HepG2 (cell line): ENCODE measurements around the gene CA6. TPM values are rescaled to one million over a fixed set of nuclear protein-coding genes. Genes with fewer than 3 reads are reported as not detected.

Experiments used
- ATAC-seq: fragments of 200-7000 bp; cut with Tn5 transposase; 3 replicates; pipeline ENCODE4 v1.9.1; 2020; ENCODE audit warnings: mild to moderate bottlenecking, moderate library complexity
- BruUV-seq: library from RNA; stranded (reverse); fragments of 400-500 nt; replicated peaks from 2 replicates; lab custom pipeline; 2021; lab: Mats Ljungman, UMichigan
- CTCF ChIA-PET: fragments of 300-600 bp; formaldehyde crosslinking; extraction: SDS; loops from one replicate; lab custom pipeline; 2021; ENCODE audit warnings: low total read pairs, inconsistent platforms, low intra/inter-chr PET ratio; lab: Yijun Ruan, JAX
- POLR2A ChIA-PET: fragments of 350-600 bp; sonication (Branson Sonifier 250); formaldehyde crosslinking; loops from one replicate; lab custom pipeline; 2020; ENCODE audit warnings: antibody characterized with exemption, inconsistent platforms; lab: Yijun Ruan, JAX
- DNase-seq: peaks from one replicate; pipeline ENCODE4 v3.0.0-alpha.2; 2015; ENCODE audit warnings: low spot score
- FAIRE-seq: peaks from 3 replicates; lab custom pipeline; 2011; peaks lifted over from hg19 to GRCh38; lab: Jason Lieb, UNC
- H2AFZ ChIP-seq: one replicate; pipeline ENCODE4 v1.6.1; 2011; ENCODE audit warnings: low read length, inconsistent platforms
- H3K27ac ChIP-seq: fragments of 300-600 bp; 3 replicates; pipeline ENCODE4 v1.8.0; 2011; ENCODE audit warnings: mixed run types, mild to moderate bottlenecking, mixed read lengths, low read length, inconsistent platforms; ENCODE audit not compliant: insufficient read depth; ENCODE audit errors: extremely low read length
- H3K27me3 ChIP-seq, 2 experiments: fragments of 200-600 bp in 1 of 2; 2 replicates in 1 of 2; 3 replicates in 1 of 2; pipeline versions ENCODE4 v1.6.0 to v1.8.0; 2011; ENCODE audit warnings: low read length in 2 of 2, mild to moderate bottlenecking in 2 of 2, moderate library complexity in 2 of 2, inconsistent platforms in 1 of 2; ENCODE audit not compliant: insufficient read depth in 2 of 2, control insufficient read depth in 1 of 2
- H3K36me3 ChIP-seq, 2 experiments: fragments of 200-600 bp in 1 of 2; replicated peaks in 1 of 2; 2 replicates in 1 of 2; 3 replicates in 1 of 2; pipeline versions ENCODE4 v1.5.1 to v1.8.0; 2011; ENCODE audit warnings: low read length in 2 of 2, inconsistent platforms in 1 of 2; ENCODE audit not compliant: insufficient read depth in 2 of 2, control insufficient read depth in 1 of 2
- H3K4me1 ChIP-seq: 2 replicates; pipeline ENCODE4 v1.5.1; 2012; ENCODE audit warnings: low read length, inconsistent platforms; ENCODE audit not compliant: insufficient read depth
- H3K4me2 ChIP-seq: 2 replicates; pipeline ENCODE4 v1.6.0; 2011; ENCODE audit warnings: low read depth, low read length, inconsistent platforms
- H3K4me3 ChIP-seq, 3 experiments: fragments of 200-600 bp in 1 of 3; sonication (generic), shearing (Covaris generic) in 1 of 3; replicated peaks in 1 of 3; 2 replicates each; pipeline ENCODE4 v1.5.1; 2011 to 2016; ENCODE audit warnings: low read length in 3 of 3, inconsistent platforms in 2 of 3, low read depth in 2 of 3, mild to moderate bottlenecking in 2 of 3, control low read depth in 1 of 3, mixed read lengths in 1 of 3; ENCODE audit not compliant: insufficient read depth in 1 of 3
- H3K79me2 ChIP-seq: one replicate; pipeline ENCODE4 v1.6.1; 2011; ENCODE audit warnings: low read length, inconsistent platforms; ENCODE audit not compliant: insufficient read depth
- H3K9ac ChIP-seq: 2 replicates; pipeline ENCODE4 v1.6.0; 2011; ENCODE audit warnings: mild to moderate bottlenecking, low read depth, low read length, inconsistent platforms; ENCODE audit not compliant: insufficient read depth
- H3K9me3 ChIP-seq: 2 replicates; pipeline ENCODE4 v1.5.1; 2012; ENCODE audit warnings: mild to moderate bottlenecking, low read length
- H4K20me1 ChIP-seq: 2 replicates; pipeline ENCODE4 v1.6.0; 2011; ENCODE audit warnings: inconsistent platforms, mild to moderate bottlenecking, low read length, moderate library complexity; ENCODE audit not compliant: insufficient read depth
- FLYWCH1 ChIP-seq: sonication (generic); formaldehyde crosslinking; IDR thresholded peaks from 2 replicates; pipeline ENCODE4 v1.8.1; 2023; ENCODE audit warnings: mild to moderate bottlenecking, missing genetic modification reagents
- FOXA1 ChIP-seq, 2 experiments: fragments of 450-650 bp in 1 of 2; sonication (generic) in 1 of 2; formaldehyde crosslinking in 1 of 2; IDR thresholded peaks; 2 replicates each; pipeline versions ENCODE4 v1.4.0 to v1.6.1; 2016 to 2020; ENCODE audit warnings: missing genetic modification reagents in 1 of 2
- PCBP2 ChIP-seq: fragments of 200-400 bp; formaldehyde crosslinking; optimal IDR thresholded peaks from 2 replicates; pipeline ENCODE3; 2018; ENCODE audit warnings: low read length, low read depth; ENCODE audit not compliant: poor library complexity, severe bottlenecking
- PRMT3 ChIP-seq: sonication (generic); formaldehyde crosslinking; IDR thresholded peaks from 2 replicates; pipeline ENCODE4 v1.8.1; 2022; ENCODE audit warnings: low read depth, mild to moderate bottlenecking, moderate library complexity, missing genetic modification reagents, borderline replicate concordance
- PRPF4 ChIP-seq: fragments of 200-400 bp; formaldehyde crosslinking; IDR thresholded peaks from 2 replicates; pipeline ENCODE4 v1.6.1; 2016; ENCODE audit warnings: low read length, low read depth; ENCODE audit not compliant: poor library complexity, severe bottlenecking
- RAD51 ChIP-seq: fragments of 450-650 bp; IDR thresholded peaks from 2 replicates; pipeline ENCODE4 v1.6.1; 2016; ENCODE audit warnings: borderline replicate concordance
- RNF2 ChIP-seq: fragments of 450-650 bp; conservative IDR thresholded peaks from 2 replicates; pipeline ENCODE4 v1.6.1; 2016; ENCODE audit warnings: low read depth
- SMAD1 ChIP-seq: sonication (generic); formaldehyde crosslinking; IDR thresholded peaks from 2 replicates; pipeline ENCODE4 v1.4.0; 2020; ENCODE audit warnings: missing genetic modification reagents, low read depth, mild to moderate bottlenecking, borderline replicate concordance
- TARDBP ChIP-seq: sonication (generic); formaldehyde crosslinking; IDR thresholded peaks from 2 replicates; pipeline ENCODE4 v1.8.0; 2022; ENCODE audit warnings: mild to moderate bottlenecking, missing genetic modification reagents
- ZFP36L1 ChIP-seq: sonication (generic); formaldehyde crosslinking; IDR thresholded peaks from 2 replicates; pipeline ENCODE4 v1.8.0; 2022; ENCODE audit warnings: mild to moderate bottlenecking, missing genetic modification reagents, moderate library complexity
- ZFP90 ChIP-seq: sonication (generic); formaldehyde crosslinking; IDR thresholded peaks from 2 replicates; pipeline ENCODE4 v1.8.0; 2022; ENCODE audit warnings: missing genetic modification reagents, mild to moderate bottlenecking, inconsistent platforms, borderline replicate concordance
- ZNF556 ChIP-seq: sonication (generic); formaldehyde crosslinking; IDR thresholded peaks from 2 replicates; pipeline ENCODE4 v1.4.0; 2020; ENCODE audit warnings: mild to moderate bottlenecking, missing genetic modification reagents, borderline replicate concordance
- ZNF615 ChIP-seq: sonication (generic); formaldehyde crosslinking; IDR thresholded peaks from 2 replicates; pipeline ENCODE4 v1.5.0; 2020; ENCODE audit warnings: mild to moderate bottlenecking, missing genetic modification reagents, borderline replicate concordance
- WGBS: methylation state at CpG from one replicate; pipeline ENCODE4 v1.1.6; 2017; ENCODE audit warnings: low lambda C conversion rate; 5-methylcytosine and 5-hydroxymethylcytosine counted together
- in situ Hi-C: cut with HindIII; loops from 2 replicates; pipeline ENCODE4 v1.10.0; 2017; ENCODE audit warnings: low pct_unique_long_range_greater_than_20kb; ENCODE audit not compliant: extremely low pct_ligation_motif_present
- intact Hi-C: fragments of 100-400 bp; cut with micrococcal nuclease; formaldehyde crosslinking; loops from one replicate; pipeline ENCODE4 v1.10.0; 2022; ENCODE audit not compliant: unreplicated experiment
- polyA plus RNA-seq, 8 experiments: library from polyadenylated mRNA; depleted of rRNA in 3 of 8; stranded (reverse) in 7 of 8; unstranded in 1 of 8; fragments of >200 nt; fragmentation: Illumina TruSeq in 4 of 8; extraction: Trizol in 4 of 8; gene quantifications; 2 replicates each; pipeline versions ENCODE4 v1.2.1 to v1.2.3, GENCODE V29; 2011 to 2016; ENCODE audit warnings: low read depth in 4 of 8, missing spikeins in 1 of 8, mixed read lengths in 1 of 8; ENCODE audit not compliant: insufficient read depth in 1 of 8
- total RNA-seq, 5 experiments: library from RNA; depleted of rRNA; stranded (reverse); fragments of >200 nt; fragmentation: Illumina TruSeq; extraction: Trizol; gene quantifications; 2 replicates each; pipeline ENCODE4 v1.2.3, GENCODE V29; 2016; ENCODE audit warnings: low read depth in 1 of 5
- TF ChIP-seq, protein P1 (sequence below): sonication (generic); formaldehyde crosslinking; IDR thresholded peaks from 2 replicates; pipeline ENCODE4 v1.4.0; 2020; ENCODE audit warnings: missing genetic modification reagents
- TF ChIP-seq, protein P2 (sequence below): sonication (generic); formaldehyde crosslinking; IDR thresholded peaks from 2 replicates; pipeline ENCODE4 v1.5.1; 2020; ENCODE audit warnings: mild to moderate bottlenecking, missing genetic modification reagents

CA6 gene
- total and polyA plus RNA-seq, 2 of the 13 experiments (the other 11 are each of a cell fraction or from before 2014, with no cell fraction given), result not detected

DNA sequence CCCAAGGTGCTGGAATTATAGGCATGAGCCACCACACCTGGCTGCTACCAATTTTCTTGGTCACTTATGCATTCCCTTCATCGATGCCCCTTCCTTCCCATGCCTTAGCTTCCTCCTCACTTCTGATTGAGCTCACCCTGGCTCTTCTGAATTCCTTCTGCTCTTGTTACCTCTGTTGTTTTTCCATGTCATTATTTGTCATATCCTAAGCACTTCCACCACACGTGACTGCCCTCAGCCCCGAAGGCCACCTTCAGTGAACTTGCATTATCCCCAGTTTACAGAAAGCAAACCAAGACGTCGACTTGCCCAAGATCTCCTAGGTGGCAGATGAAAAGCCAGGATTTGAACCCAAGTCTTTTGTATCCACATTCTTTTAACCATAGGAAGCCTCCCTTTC lies 30.7 kb downstream of the CA6 start:
- ATAC-seq (no peak), FAIRE-seq (no peak)

More for the DNA sequence above, 30.7 kb downstream of the CA6 start:
- WGBS, result 0% methylated on average over 5 of the region's 5 CpGs
- Histone ChIP-seq H2AFZ (no peak overlapping the region), H3K9me3 (no peaks in the 10 kb centered on the region), H3K4me1 (peaks cover 11% of the 10 kb centered on the region; the same call in 1 of the 2 replicates), H3K27me3 (peaks cover 1 to 3% of the 10 kb centered on the region in 2 experiments; a peak in 2 of 5 replicates), H3K36me3 (no peaks in the 10 kb centered on the region), H3K79me2 (no peaks in the 10 kb centered on the region)
- in situ Hi-C loops, result no loop called here
- no peak for TF ChIP-seq PRMT3
- no peak for TF ChIP-seq ZFP36L1 (CRISPR knock-in tag)
- TF ChIP-seq, protein P1, sequence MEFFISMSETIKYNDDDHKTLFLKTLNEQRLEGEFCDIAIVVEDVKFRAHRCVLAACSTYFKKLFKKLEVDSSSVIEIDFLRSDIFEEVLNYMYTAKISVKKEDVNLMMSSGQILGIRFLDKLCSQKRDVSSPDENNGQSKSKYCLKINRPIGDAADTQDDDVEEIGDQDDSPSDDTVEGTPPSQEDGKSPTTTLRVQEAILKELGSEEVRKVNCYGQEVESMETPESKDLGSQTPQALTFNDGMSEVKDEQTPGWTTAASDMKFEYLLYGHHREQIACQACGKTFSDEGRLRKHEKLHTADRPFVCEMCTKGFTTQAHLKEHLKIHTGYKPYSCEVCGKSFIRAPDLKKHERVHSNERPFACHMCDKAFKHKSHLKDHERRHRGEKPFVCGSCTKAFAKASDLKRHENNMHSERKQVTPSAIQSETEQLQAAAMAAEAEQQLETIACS, result no peak
- TF ChIP-seq TARDBP, result no peak
- TF ChIP-seq PCBP2, result no peak
- no peak for TF ChIP-seq RNF2
- no peak for TF ChIP-seq PRPF4
- no peak for TF ChIP-seq FLYWCH1 (CRISPR knock-in tag)
- no peak for TF ChIP-seq FOXA1 (IDR thresholded peaks at IDR 0.05)
- no peak for TF ChIP-seq FOXA1 (CRISPR knock-in tag; IDR thresholded peaks at IDR 0.05)
- TF ChIP-seq, protein P2, sequence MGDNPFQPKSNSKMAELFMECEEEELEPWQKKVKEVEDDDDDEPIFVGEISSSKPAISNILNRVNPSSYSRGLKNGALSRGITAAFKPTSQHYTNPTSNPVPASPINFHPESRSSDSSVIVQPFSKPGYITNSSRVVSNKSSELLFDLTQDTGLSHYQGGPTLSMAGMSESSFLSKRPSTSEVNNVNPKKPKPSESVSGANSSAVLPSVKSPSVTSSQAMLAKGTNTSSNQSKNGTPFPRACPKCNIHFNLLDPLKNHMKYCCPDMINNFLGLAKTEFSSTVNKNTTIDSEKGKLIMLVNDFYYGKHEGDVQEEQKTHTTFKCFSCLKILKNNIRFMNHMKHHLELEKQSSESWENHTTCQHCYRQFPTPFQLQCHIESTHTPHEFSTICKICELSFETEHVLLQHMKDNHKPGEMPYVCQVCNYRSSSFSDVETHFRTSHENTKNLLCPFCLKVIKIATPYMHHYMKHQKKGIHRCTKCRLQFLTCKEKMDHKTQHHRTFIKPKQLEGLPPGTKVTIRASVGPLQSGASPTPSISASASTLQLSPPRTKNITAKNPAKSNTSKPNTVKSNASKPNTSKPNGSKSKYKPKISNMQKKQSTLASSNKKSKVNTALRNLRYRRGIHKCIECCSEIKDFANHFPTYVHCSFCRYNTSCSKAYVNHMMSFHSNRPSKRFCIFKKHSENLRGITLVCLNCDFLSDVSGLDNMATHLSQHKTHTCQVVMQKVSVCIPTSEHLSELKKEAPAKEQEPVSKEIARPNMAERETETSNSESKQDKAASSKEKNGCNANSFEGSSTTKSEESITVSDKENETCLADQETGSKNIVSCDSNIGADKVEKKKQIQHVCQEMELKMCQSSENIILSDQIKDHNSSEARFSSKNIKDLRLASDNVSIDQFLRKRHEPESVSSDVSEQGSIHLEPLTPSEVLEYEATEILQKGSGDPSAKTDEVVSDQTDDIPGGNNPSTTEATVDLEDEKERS (CRISPR knock-in tag), result no peak
- TF ChIP-seq ZNF556 (CRISPR knock-in tag), result no peak
- TF ChIP-seq ZNF615 (CRISPR knock-in tag), result no peak
- TF ChIP-seq SMAD1 (CRISPR knock-in tag), result no peak
- TF ChIP-seq ZFP90 (CRISPR knock-in tag), result no peak
- no peak for TF ChIP-seq RAD51
- TF ChIP-seq, all 625 proteins: peak for 0
- Histone ChIP-seq H3K4me3 (no peak overlapping the region), H3K27ac (no peak overlapping the region), H3K4me2 (no peak overlapping the region), H4K20me1 (no peaks in the 10 kb centered on the region), H3K9ac (no peak overlapping the region)
- CTCF ChIA-PET, result no interaction called here
- no TSS peak for BruUV-seq
- POLR2A ChIA-PET, result no interaction called here
- no peak for DNase-seq
- intact Hi-C loops, result no loop called here
